Measurements from ENCODE around the gene ANO2.
"Not testable (repeated sequence)": the region's sequence is repeated elsewhere in the genome, so short reads cannot be mapped to it uniquely, and the experiment has no call there.

Gene ANO2

GRCh38 chr12:5889381-5890047, 55.5 kb downstream of the ANO2 start:
- no peak for DNase-seq (ENCODE audit: extremely low read depth in 1 of 2, low read depth in 1 of 2)

GRCh38 chr12:5888816-5889315, 56.2 kb downstream of the ANO2 start:
- DNase-seq (ENCODE audit: extremely low read depth in 1 of 2, low read depth in 1 of 2): no peak

GRCh38 chr12:5887819-5888218, 57.2 kb downstream of the ANO2 start:
- DNase-seq (ENCODE audit: extremely low read depth in 1 of 2, low read depth in 1 of 2): not testable (repeated sequence)

- no peak for DNase-seq (ENCODE audit: extremely low read depth in 1 of 2, low read depth in 1 of 2)
These were observed 60.2 kb downstream of the ANO2 start for GRCh38 chr12:5884866-5885265.

GRCh38 chr12:5884285-5884684, 60.8 kb downstream of the ANO2 start:
- DNase-seq (ENCODE audit: extremely low read depth in 1 of 2, low read depth in 1 of 2): no peak

- DNase-seq (ENCODE audit: extremely low read depth in 1 of 2, low read depth in 1 of 2): no peak
These were observed 62.4 kb downstream of the ANO2 start for GRCh38 chr12:5882511-5883190.

GRCh38 chr12:5881666-5882065, 63.4 kb downstream of the ANO2 start:
- no peak for DNase-seq (ENCODE audit: extremely low read depth in 1 of 2, low read depth in 1 of 2)

- no peak for DNase-seq (ENCODE audit: extremely low read depth in 1 of 2, low read depth in 1 of 2)
These were observed 63.9 kb downstream of the ANO2 start for GRCh38 chr12:5881101-5881606.

GRCh38 chr12:5875851-5876250, 69.2 kb downstream of the ANO2 start:
- no peak for DNase-seq (ENCODE audit: extremely low read depth in 1 of 2, low read depth in 1 of 2)

- DNase-seq (ENCODE audit: extremely low read depth in 1 of 2, low read depth in 1 of 2): no peak
These were observed 70.5 kb downstream of the ANO2 start for GRCh38 chr12:5874514-5874913.

GRCh38 chr12:5873281-5873919, 71.7 kb downstream of the ANO2 start:
- no peak for DNase-seq (ENCODE audit: extremely low read depth in 1 of 2, low read depth in 1 of 2)

- DNase-seq (ENCODE audit: extremely low read depth in 1 of 2, low read depth in 1 of 2): no peak
These were observed 72.3 kb downstream of the ANO2 start for GRCh38 chr12:5872745-5873144.

- DNase-seq (ENCODE audit: extremely low read depth in 1 of 2, low read depth in 1 of 2): no peak
These were observed 73.3 kb downstream of the ANO2 start for GRCh38 chr12:5871741-5872140.

GRCh38 chr12:5870183-5870582, 74.9 kb downstream of the ANO2 start:
- no peak for DNase-seq (ENCODE audit: extremely low read depth in 1 of 2, low read depth in 1 of 2)

- DNase-seq (ENCODE audit: extremely low read depth in 1 of 2, low read depth in 1 of 2): no peak
These were observed 76.3 kb downstream of the ANO2 start for GRCh38 chr12:5868625-5869295.

GRCh38 chr12:5865397-5865796, 79.7 kb downstream of the ANO2 start:
- DNase-seq (ENCODE audit: extremely low read depth in 1 of 2, low read depth in 1 of 2): no peak

- no peak for DNase-seq (ENCODE audit: extremely low read depth in 1 of 2, low read depth in 1 of 2)
These were observed 80.1 kb downstream of the ANO2 start for GRCh38 chr12:5864972-5865371.

- no peak for DNase-seq (ENCODE audit: extremely low read depth in 1 of 2, low read depth in 1 of 2)
These were observed 80.8 kb downstream of the ANO2 start for GRCh38 chr12:5864301-5864700.

- DNase-seq (ENCODE audit: extremely low read depth in 1 of 2, low read depth in 1 of 2): no peak
These were observed 83.6 kb downstream of the ANO2 start for GRCh38 chr12:5861416-5861815.

- DNase-seq (ENCODE audit: extremely low read depth in 1 of 2, low read depth in 1 of 2): no peak
These were observed 88.4 kb downstream of the ANO2 start for GRCh38 chr12:5856692-5857091.

- DNase-seq (ENCODE audit: extremely low read depth in 1 of 2, low read depth in 1 of 2): no peak
These were observed 98.1 kb downstream of the ANO2 start for GRCh38 chr12:5846950-5847349.
